Neutrophil (primary cell): Measurements from ENCODE around the gene RBM44.

Experiments
- H3K27ac ChIP-seq: fragments of 200-600 bp; sonication (generic); 2 replicates; pipeline ENCODE4 v1.5.1; 2016; ENCODE audit warnings: mild to moderate bottlenecking, moderate library complexity
- H3K27me3 ChIP-seq: fragments of 200-600 bp; sonication (generic); 2 replicates; pipeline ENCODE4 v1.6.0; 2016; ENCODE audit warnings: mild to moderate bottlenecking
- H3K36me3 ChIP-seq: fragments of 200-600 bp; sonication (generic); 2 replicates; pipeline ENCODE4 v1.5.1; 2017
- H3K4me1 ChIP-seq, 2 experiments: fragments of 200-600 bp in 1 of 2; sonication (generic) in 1 of 2; 1 replicate in 1 of 2; 2 replicates in 1 of 2; pipeline versions ENCODE4 v1.5.1 to v1.6.1; 2013 to 2016; ENCODE audit warnings: low read depth in 1 of 2, low read length in 1 of 2, mild to moderate bottlenecking in 1 of 2, moderate library complexity in 1 of 2; ENCODE audit not compliant: control insufficient read depth in 1 of 2, insufficient read depth in 1 of 2
- H3K4me3 ChIP-seq, 2 experiments: fragments of 200-600 bp in 1 of 2; sonication (generic) in 1 of 2; 1 replicate in 1 of 2; 2 replicates in 1 of 2; pipeline ENCODE4 v1.5.1; 2013 to 2016; ENCODE audit warnings: low read depth in 1 of 2, low read length in 1 of 2, mild to moderate bottlenecking in 1 of 2, moderate library complexity in 1 of 2
- H3K9me3 ChIP-seq: fragments of 200-600 bp; sonication (generic); 2 replicates; pipeline ENCODE4 v1.5.1; 2016
- CTCF ChIP-seq: fragments of 200-600 bp; sonication (generic); IDR thresholded peaks from 2 replicates; pipeline ENCODE4 v1.5.1; 2016; ENCODE audit warnings: antibody characterized with exemption

The RBM44 gene

GRCh38 chr2:237786936-237787335, 11.6 kb upstream of the RBM44 start:
- H3K36me3 ChIP-seq, result peaks cover 36% of the 10 kb centered on the region
- H3K4me1 ChIP-seq, result no peaks in the 10 kb centered on the region
- H3K27me3 ChIP-seq, result no peaks in the 10 kb centered on the region
- H3K4me3 ChIP-seq, result no peak overlapping the region
- no peaks in the 10 kb centered on the region for H3K9me3 ChIP-seq
- H3K27ac ChIP-seq, result no peak overlapping the region
- TF ChIP-seq CTCF, result no peak

DNA sequence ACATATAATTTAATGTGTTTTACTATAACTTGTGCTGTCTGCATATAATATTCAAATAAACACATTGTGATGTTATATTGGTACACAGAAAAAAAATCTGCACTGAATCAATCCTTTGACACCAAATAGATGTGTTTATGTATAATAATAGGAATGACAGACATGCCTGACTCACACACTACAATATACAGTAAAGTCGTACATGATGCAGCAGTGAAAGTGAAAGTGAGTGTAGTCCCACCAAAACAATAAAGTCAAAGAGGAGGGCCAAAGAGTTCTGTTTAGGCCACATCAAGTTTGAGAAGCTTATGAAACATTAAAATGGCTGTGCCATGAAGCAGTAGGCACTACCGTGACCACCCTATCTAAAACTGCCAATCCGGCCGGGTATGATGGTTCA, 8.2 kb upstream of the RBM44 start:
- Histone ChIP-seq H3K27ac (no peak overlapping the region), H3K27me3 (no peaks in the 10 kb centered on the region), H3K36me3 (peaks cover 30% of the 10 kb centered on the region), H3K4me1 (no peaks in the 10 kb centered on the region), H3K9me3 (no peaks in the 10 kb centered on the region), H3K4me3 (no peak overlapping the region)
- no peak for TF ChIP-seq CTCF

DNA sequence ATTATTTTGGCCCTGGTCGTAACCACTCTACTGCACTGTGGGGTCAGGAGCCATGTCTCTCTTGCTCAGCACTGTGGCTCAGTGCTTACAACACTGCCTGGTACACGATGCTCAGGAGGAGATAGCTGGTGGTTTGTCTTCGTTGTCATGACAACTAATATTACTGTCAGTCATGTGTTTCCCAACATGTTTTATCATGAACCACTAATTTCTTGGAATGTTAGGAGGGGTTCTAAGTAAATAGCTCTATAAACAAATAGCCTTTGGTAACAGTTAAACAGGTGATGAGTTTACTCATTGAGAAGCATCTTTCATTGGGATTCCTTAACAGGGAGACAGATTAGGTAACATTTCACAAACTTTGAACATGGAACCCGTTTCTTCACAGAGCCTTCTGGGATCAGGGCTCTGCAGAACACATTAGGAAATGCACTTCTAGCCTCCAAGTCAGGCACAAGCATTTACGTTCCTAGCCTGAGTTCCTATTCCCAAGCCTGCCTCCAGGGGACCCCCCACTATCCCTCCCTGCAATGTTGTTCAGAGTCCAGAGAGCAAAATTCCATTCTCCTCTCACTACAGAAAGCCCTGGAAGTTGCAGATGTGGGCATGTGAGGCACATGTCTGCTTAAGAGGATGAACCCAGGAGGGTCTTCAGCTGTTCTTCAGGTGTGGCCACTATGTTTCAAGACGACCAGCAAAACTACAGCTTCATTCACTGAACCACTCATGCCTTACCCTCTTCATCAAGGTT, 6.4 kb upstream of the RBM44 start:
- Histone ChIP-seq H3K36me3 (peaks cover 30% of the 10 kb centered on the region), H3K27ac (no peak overlapping the region), H3K4me1 (no peaks in the 10 kb centered on the region), H3K9me3 (no peaks in the 10 kb centered on the region), H3K4me3 (no peak overlapping the region), H3K27me3 (no peaks in the 10 kb centered on the region)
- TF ChIP-seq CTCF, result no peak

DNA sequence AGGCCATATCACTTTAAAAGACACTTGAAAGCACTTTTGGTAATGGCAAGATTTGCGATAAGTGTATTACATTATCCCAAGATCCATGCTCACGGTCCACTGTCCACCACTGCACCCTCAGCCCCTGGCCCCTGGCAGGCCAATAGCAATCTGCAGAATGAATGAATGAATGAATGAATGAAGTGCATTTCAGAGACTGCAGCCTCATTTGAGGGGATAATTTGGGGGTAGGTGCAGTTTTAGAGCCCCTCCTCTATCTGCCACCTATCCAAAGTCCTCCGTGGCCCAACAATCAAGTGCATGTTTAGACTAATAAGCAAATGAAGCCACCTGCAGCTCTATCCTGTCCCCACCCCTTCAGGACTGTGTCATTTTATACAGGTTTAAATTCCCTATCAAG, 1.3 kb upstream of the RBM44 start:
- Histone ChIP-seq H3K4me3 (no peak overlapping the region), H3K36me3 (peaks cover 2% of the 10 kb centered on the region), H3K27me3 (no peaks in the 10 kb centered on the region), H3K4me1 (no peaks in the 10 kb centered on the region), H3K27ac (no peak overlapping the region), H3K9me3 (peaks cover 6% of the 10 kb centered on the region)
- no peak for TF ChIP-seq CTCF

DNA sequence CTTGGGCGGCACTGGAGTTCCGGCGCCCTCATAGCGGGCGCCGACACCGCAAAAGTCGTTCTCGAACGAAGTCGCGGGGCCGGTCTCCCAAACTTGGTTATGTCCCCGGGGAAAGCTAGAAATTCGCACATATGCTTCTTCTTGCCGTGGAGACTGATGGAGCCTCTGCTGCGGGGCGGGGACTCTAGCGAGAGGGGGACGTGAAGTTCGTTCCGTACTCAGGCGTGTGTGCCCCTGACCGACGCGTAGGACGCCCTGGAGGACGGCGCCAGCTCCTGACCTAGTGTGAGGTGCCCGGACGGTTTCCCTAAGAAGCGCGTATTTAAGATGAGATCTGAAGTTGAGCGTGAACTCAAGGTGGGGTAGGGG, 465 bp downstream of the RBM44 start:
- Histone ChIP-seq H3K9me3 (peaks cover 6% of the 10 kb centered on the region), H3K27ac (no peak overlapping the region), H3K4me1 (no peaks in the 10 kb centered on the region), H3K27me3 (no peaks in the 10 kb centered on the region), H3K36me3 (no peaks in the 10 kb centered on the region), H3K4me3 (no peak overlapping the region)
- no peak for TF ChIP-seq CTCF
